IMR-90 (cell line): ENCODE measurements around the gene LAIR1. TPM values are rescaled to one million over a fixed set of nuclear protein-coding genes. Genes with fewer than 3 reads are reported as not detected.

ENCODE experiments used
- ATAC-seq: fragments of 200-7000 bp; cut with Tn5 transposase; 2 replicates; pipeline ENCODE4 v1.9.1; 2020; ENCODE audit warnings: low read depth, mild to moderate bottlenecking, moderate library complexity
- BruUV-seq: library from RNA; stranded (reverse); fragments of 400-500 nt; replicated peaks from 2 replicates; lab custom pipeline; 2021; lab: Mats Ljungman, UMichigan
- CTCF ChIA-PET: fragments of 300-600 bp; formaldehyde crosslinking; extraction: SDS; loops from one replicate; lab custom pipeline; 2021; ENCODE audit warnings: antibody characterized with exemption; lab: Yijun Ruan, JAX
- POLR2A ChIA-PET: fragments of 300-600 bp; sonication (Branson Sonifier 250); formaldehyde crosslinking; loops from one replicate; lab custom pipeline; 2022; ENCODE audit warnings: antibody characterized with exemption; ENCODE audit not compliant: unreplicated experiment; lab: Charles Lee
- DNase-seq: peaks from one replicate; pipeline ENCODE4 v3.0.0; 2013
- H2AFZ ChIP-seq: replicated peaks from 2 replicates; pipeline ENCODE3; 2013; ENCODE audit warnings: low read length, mild to moderate bottlenecking; ENCODE audit not compliant: poor library complexity
- H2AK5ac ChIP-seq: 2 replicates; pipeline ENCODE4 v1.6.1; 2013; ENCODE audit warnings: low read depth, low read length, inconsistent platforms
- H2AK9ac ChIP-seq: replicated peaks from 2 replicates; pipeline ENCODE3; 2013; ENCODE audit warnings: mild to moderate bottlenecking, low read depth, low read length, moderate library complexity; ENCODE audit not compliant: poor library complexity
- H2BK120ac ChIP-seq: 2 replicates; pipeline ENCODE4 v1.6.1; 2013; ENCODE audit warnings: low read depth, low read length, inconsistent platforms
- H2BK15ac ChIP-seq: 3 replicates; pipeline ENCODE4 v1.6.1; 2013; ENCODE audit warnings: low read depth, low read length, inconsistent platforms
- H2BK20ac ChIP-seq: 2 replicates; pipeline ENCODE4 v1.6.1; 2013; ENCODE audit warnings: low read depth, mild to moderate bottlenecking, inconsistent platforms, low read length, moderate library complexity
- H2BK5ac ChIP-seq: 2 replicates; pipeline ENCODE4 v1.6.1; 2013; ENCODE audit warnings: mild to moderate bottlenecking, low read depth, low read length, inconsistent platforms; ENCODE audit not compliant: poor library complexity, severe bottlenecking
- H3K14ac ChIP-seq: replicated peaks from 2 replicates; pipeline ENCODE4 v1.6.1; 2013; ENCODE audit warnings: low read depth, low read length, inconsistent platforms
- H3K18ac ChIP-seq: 2 replicates; pipeline ENCODE4 v1.6.1; 2013; ENCODE audit warnings: low read depth, low read length, control low read depth
- H3K23ac ChIP-seq: 2 replicates; pipeline ENCODE4 v1.6.1; 2013; ENCODE audit warnings: low read depth, low read length, inconsistent platforms
- H3K27ac ChIP-seq: 2 replicates; pipeline ENCODE4 v1.5.1; 2013; ENCODE audit warnings: mild to moderate bottlenecking, control low read depth, low read length; ENCODE audit not compliant: insufficient read depth
- H3K27me3 ChIP-seq: 2 replicates; pipeline ENCODE4 v1.6.1; 2013; ENCODE audit warnings: low read length; ENCODE audit not compliant: control insufficient read depth, insufficient read depth
- H3K36me3 ChIP-seq: 2 replicates; pipeline ENCODE4 v1.6.1; 2013; ENCODE audit warnings: low read length, mixed read lengths; ENCODE audit not compliant: control insufficient read depth, insufficient read depth
- H3K4ac ChIP-seq: 2 replicates; pipeline ENCODE4 v1.6.1; 2013; ENCODE audit warnings: low read depth, low read length, inconsistent platforms
- H3K4me1 ChIP-seq: 2 replicates; pipeline ENCODE4 v1.6.1; 2013; ENCODE audit warnings: low read length, mixed read lengths; ENCODE audit not compliant: control insufficient read depth, insufficient read depth
- H3K4me2 ChIP-seq: 2 replicates; pipeline ENCODE4 v1.6.1; 2013; ENCODE audit warnings: low read depth, mild to moderate bottlenecking, control low read depth, low read length, moderate library complexity
- H3K4me3 ChIP-seq: 2 replicates; pipeline ENCODE4 v1.5.1; 2013; ENCODE audit warnings: low read depth, mild to moderate bottlenecking, control low read depth, low read length, moderate library complexity; ENCODE audit not compliant: insufficient read depth
- H3K56ac ChIP-seq: 2 replicates; pipeline ENCODE4 v1.6.1; 2013; ENCODE audit warnings: low read length, inconsistent platforms; ENCODE audit not compliant: insufficient read depth; ENCODE audit errors: extremely low read depth
- H3K79me1 ChIP-seq, 2 experiments: 2 replicates each; pipeline ENCODE4 v1.6.1; 2013; ENCODE audit warnings: low read length in 2 of 2, inconsistent platforms in 1 of 2, low read depth in 1 of 2
- H3K9ac ChIP-seq: 2 replicates; pipeline ENCODE4 v1.6.1; 2013; ENCODE audit warnings: low read depth, low read length, control low read depth
- H3K9me1 ChIP-seq: 2 replicates; pipeline ENCODE4 v1.6.1; 2013; ENCODE audit warnings: low read length, inconsistent platforms; ENCODE audit not compliant: insufficient read depth
- H3K9me3 ChIP-seq: 2 replicates; pipeline ENCODE4 v1.6.1; 2013; ENCODE audit warnings: low read length; ENCODE audit not compliant: control insufficient read depth, insufficient read depth
- H4K20me1 ChIP-seq: 2 replicates; pipeline ENCODE4 v1.6.1; 2013; ENCODE audit warnings: low read length, inconsistent platforms; ENCODE audit not compliant: insufficient read depth
- H4K5ac ChIP-seq: 2 replicates; pipeline ENCODE4 v1.6.1; 2013; ENCODE audit warnings: mild to moderate bottlenecking, low read depth, low read length, control low read depth
- H4K8ac ChIP-seq, 2 experiments: 2 replicates each; pipeline ENCODE4 v1.6.1; 2013; ENCODE audit warnings: low read depth in 2 of 2, low read length in 2 of 2, control low read depth in 1 of 2, inconsistent platforms in 1 of 2
- H4K91ac ChIP-seq: 2 replicates; pipeline ENCODE4 v1.6.1; 2013; ENCODE audit warnings: low read depth, low read length, inconsistent platforms; ENCODE audit not compliant: insufficient read depth
- CEBPB ChIP-seq: IDR thresholded peaks from 2 replicates; pipeline ENCODE4 v1.6.1; 2012; ENCODE audit warnings: low read depth, low read length, improper control_type of control experiment
- MAZ ChIP-seq: IDR thresholded peaks from 2 replicates; pipeline ENCODE4 v1.6.1; 2012; ENCODE audit warnings: low read depth, mild to moderate bottlenecking, low read length, improper control_type of control experiment, moderate library complexity, borderline replicate concordance
- MXI1 ChIP-seq: IDR thresholded peaks from 2 replicates; pipeline ENCODE4 v1.6.1; 2012; ENCODE audit warnings: low read depth, mild to moderate bottlenecking, low read length, moderate library complexity, borderline replicate concordance
- POLR2A ChIP-seq: IDR thresholded peaks from 2 replicates; pipeline ENCODE4 v1.6.1; 2012; ENCODE audit warnings: mild to moderate bottlenecking, low read depth, low read length
- WGBS, 2 experiments: methylation state at CpG; one replicate each; pipeline versions ENCODE4 v1.1.5 to v1.1.7; 2013; ENCODE audit warnings: missing lambda C conversion rate in 2 of 2; ENCODE audit not compliant: insufficient read length in 1 of 2; ENCODE audit errors: extremely low coverage in 2 of 2; 5-methylcytosine and 5-hydroxymethylcytosine counted together
- dilution Hi-C: fragments of 300-500 bp; cut with HindIII; formaldehyde crosslinking; loops from one replicate; pipeline ENCODE4 v1.14.3; 2018; ENCODE audit warnings: low sequenced_read_pairs; ENCODE audit not compliant: unreplicated experiment
- in situ Hi-C: fragments of 300-500 bp; cut with MboI; formaldehyde crosslinking; loops from 3 replicates; pipeline ENCODE4 v1.14.3; 2019; ENCODE audit warnings: low sequenced_read_pairs, inconsistent platforms, mixed read lengths
- intact Hi-C: fragments of 100-400 bp; cut with micrococcal nuclease; formaldehyde crosslinking; loops from 2 replicates; pipeline ENCODE4 v1.10.0; 2022
- polyA plus RNA-seq, 3 experiments: library from polyadenylated mRNA; depleted of rRNA; stranded (reverse); fragments of >200 nt; gene quantifications; 2 replicates each; pipeline ENCODE4 v1.2.3, GENCODE V29; 2012; ENCODE audit warnings: low replicate concordance in 1 of 3
- total RNA-seq: library from RNA; depleted of rRNA; stranded (reverse); fragments of >200 nt; gene quantifications from 2 replicates; pipeline ENCODE4 v1.2.3, GENCODE V29; 2012

LAIR1 gene
- total and polyA plus RNA-seq, 2 of the 4 experiments (the other 2 are of a cell fraction): not detected

DNA sequence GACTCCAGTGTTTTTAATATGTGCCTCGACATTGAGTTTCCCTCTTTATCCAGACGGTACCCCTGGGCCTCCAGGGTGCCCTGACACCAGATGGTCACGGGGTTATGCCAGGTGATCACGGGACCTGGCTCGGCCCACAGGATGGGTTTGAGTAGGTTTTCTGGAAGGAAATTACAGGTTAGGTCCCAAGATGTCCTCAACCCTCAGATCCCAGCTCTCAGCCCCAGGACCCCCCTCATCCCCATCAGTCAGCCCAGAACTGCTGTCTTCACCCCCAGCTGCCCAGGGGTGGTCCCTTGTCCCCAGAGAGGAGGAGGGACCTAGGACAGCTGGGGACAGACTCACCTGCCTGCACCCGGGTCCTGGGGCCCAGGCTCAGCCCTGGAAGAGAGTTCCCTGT lies 26.2 kb downstream of the LAIR1 start:
- Histone ChIP-seq H3K79me1 (no peaks in the 10 kb centered on the region), H2BK15ac (no peak overlapping the region), H4K5ac (no peak overlapping the region), H4K91ac (no peak overlapping the region), H3K18ac (no peak overlapping the region), H2AFZ (no peak overlapping the region), H3K27me3 (no peaks in the 10 kb centered on the region), H3K36me3 (no peaks in the 10 kb centered on the region), H2BK20ac (no peak overlapping the region), H2AK5ac (no peak overlapping the region), H3K56ac (no peak overlapping the region), H3K4ac (no peak overlapping the region), H4K20me1 (no peaks in the 10 kb centered on the region), H2AK9ac (no peak overlapping the region), H3K9me1 (no peaks in the 10 kb centered on the region), H2BK120ac (no peak overlapping the region), H3K4me1 (no peaks in the 10 kb centered on the region), H3K14ac (no peak overlapping the region), H3K9ac (no peak overlapping the region), H2BK5ac (no peak overlapping the region), H3K23ac (no peak overlapping the region), H3K4me2 (no peak overlapping the region), H3K27ac (no peak overlapping the region), H3K4me3 (no peak overlapping the region), H3K9me3 (peaks cover 10% of the 10 kb centered on the region), H4K8ac (no peak overlapping the region)
- no CpG with 5 or more reads among the region's 6 CpGs for WGBS, 2 experiments
- POLR2A ChIA-PET: no interaction called here
- dilution Hi-C loops: no loop called here
- CTCF ChIA-PET: no interaction called here
- DNase-seq (no peak), ATAC-seq (no peak)
- in situ Hi-C loops: no loop called here
- intact Hi-C loops: no loop called here
- TF ChIP-seq MXI1: no peak
- no peak for TF ChIP-seq CEBPB
- TF ChIP-seq MAZ: no peak
- TF ChIP-seq POLR2A: no peak
- BruUV-seq: no TSS peak
